ENCODE measurements around the gene COL26A1.
"Not testable (repeated sequence)": the region's sequence is repeated elsewhere in the genome, so short reads cannot be mapped to it uniquely, and the experiment has no call there.

Gene COL26A1

DNA sequence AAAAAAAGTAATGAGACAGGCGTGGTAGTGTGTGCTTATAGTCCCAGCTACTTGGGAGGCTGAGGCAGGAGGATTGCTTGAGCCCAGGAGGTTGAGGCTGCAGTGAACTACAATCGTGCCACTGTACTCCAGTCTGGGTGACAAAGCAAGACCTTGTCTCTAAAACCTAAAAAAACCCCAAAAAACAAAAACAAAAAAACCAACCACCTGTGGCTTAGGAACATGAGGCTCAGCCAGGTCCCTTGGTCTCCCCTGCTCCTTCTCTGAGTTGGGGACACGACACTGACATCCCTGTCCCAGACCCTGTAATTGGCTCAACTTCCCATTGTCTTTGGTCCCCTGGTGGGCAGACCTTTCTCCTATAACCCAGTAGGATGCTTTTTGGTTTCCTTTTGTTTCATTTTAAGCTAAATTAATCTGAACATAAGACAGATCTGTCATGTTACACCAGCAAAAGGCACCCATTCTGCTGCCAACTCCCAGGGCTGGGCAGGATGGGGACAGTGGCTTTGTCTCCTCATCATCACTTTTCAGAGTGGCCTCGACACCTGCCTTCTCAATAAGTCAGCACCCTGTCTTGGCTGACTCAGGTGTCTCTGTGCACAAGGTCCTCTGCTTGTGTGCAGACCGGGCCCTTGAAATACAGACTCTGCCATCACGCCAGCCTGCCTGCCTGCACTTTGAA lies 192.1 kb downstream of the COL26A1 start:
- no peak for DNase-seq (ENCODE audit: low read depth)

DNA sequence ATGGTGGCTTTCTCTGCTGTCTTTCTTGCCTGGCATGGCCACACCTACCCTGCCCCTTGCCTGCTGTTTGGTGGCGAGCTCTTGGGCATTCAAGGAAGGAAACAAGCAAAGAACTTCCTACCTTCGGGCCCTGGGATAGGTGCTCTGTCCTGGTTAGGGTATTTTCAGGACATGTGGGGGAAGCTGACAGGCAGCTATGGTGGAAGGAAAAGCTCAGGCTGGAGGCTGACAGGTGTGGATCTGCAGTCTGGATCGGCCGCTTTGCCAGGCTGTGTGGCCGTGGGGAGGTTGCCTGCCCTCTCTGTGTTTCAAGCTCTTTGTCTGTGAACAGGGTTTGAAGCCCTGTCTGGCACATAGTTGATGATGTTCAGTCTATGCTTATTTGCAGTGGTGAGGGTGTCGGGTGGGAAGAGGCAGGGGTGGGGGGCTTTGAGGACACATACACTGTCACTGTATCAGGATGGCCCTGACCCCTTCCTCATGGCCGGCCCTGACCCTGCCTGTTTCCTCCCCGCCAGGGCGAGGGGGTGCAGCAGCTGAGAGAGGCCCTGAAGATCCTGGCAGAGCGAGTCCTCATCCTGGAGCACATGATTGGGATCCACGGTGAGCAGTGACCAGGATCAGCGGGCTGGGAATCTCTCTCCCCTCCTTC lies 192.7 kb downstream of the COL26A1 start:
- DNase-seq (ENCODE audit: low read depth), result no peak

DNA sequence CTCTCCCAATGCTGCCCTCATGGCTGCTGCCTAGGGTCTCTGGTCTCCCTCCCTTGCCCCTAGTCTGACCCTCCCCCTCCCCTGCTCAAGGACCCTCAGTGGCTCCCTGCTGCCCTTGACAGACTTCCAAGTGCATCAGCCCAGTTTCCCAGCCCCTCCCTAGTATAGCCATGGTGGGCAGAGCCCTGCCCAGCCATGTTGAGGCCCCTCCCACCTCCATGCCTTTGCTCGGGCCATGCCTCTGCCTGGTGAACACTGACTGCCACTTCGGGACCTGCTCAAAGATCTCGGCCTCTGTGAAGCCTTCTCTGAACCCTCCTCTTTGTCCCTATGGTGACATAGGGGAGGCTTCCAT lies 193.2 kb downstream of the COL26A1 start:
- no peak for DNase-seq (ENCODE audit: low read depth)

DNA sequence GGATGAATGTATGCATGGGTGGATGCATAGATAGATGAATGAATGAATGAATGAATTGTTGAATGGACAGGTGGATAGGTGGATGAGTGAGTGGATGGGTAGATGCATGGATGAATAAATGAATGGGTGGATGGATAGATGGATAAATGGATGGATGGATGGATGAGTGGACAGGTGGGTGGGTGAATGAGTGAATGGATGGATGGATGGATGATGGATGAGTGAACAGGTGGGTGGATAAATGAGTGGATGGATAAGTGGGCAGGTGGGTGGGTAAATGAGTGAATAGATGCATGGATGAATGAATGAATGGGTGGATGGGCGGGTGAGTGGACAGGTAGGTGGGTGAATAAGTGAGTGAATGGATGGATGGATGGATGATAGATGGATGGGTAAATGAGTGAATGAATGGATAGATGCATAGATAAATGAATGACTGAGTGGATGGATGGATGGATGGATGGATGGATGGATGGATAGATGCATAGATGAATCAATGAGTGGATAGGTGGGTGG lies 193.8 kb downstream of the COL26A1 start:
- no peak for DNase-seq (ENCODE audit: low read depth)

DNA sequence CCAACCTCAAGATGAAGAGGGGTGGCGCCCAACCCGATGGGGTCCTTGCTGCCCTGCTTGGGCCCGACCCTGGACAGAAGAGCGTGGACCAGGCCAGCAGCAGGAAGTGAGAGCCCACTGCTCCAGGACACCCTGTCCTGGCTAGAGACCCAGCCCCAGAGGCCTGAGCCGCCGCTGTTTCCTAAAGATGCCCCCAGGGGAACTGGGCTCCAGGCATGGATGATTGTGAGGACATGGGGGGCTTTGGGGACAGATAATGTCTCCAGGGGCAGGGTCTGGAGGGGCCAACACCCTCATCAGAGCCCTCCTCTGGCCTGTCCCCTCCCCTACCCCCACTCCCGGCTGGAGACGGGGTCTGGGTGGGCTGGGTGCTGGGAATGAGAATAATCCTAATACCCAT lies 194.7 kb downstream of the COL26A1 start:
- no peak for DNase-seq (ENCODE audit: low read depth)

DNA sequence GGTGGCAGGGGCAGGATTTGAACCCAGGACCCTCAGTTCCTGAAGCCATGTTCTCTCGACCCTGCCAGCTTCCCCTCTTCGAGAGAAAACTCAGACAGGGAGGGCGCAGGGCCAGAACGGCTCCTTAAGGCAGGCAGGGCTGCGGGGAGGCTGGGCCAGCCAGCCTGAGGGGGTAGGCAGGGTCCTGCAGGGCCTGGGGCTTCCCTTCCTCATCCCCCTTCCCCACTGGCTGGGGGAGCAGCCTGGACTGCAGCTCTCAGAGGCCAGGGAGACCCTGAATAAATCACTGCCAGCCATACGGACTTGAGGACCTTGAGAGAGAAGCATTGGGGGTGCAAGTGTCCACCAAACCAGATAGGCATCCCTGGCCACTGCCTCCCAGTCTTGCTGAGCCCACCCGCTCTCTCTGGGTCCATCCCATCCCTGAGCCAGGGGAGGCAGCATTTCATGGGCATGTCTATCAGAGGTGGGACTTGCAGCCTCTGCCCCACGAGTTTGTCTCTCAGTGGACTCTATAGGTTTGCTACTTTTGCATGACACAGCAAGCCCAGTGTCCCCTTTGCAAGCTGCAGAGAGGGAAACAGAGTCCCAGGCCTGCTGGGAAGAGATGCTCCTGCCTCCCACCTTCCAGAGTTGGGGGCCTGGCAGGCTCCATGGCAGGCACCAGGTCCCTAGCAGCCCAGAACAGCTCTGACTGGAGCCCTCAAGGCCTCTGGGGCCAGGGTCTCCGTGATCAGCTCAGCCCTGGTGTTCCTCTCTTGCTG lies 195.5 kb downstream of the COL26A1 start:
- no peak for DNase-seq (ENCODE audit: low read depth)

DNA sequence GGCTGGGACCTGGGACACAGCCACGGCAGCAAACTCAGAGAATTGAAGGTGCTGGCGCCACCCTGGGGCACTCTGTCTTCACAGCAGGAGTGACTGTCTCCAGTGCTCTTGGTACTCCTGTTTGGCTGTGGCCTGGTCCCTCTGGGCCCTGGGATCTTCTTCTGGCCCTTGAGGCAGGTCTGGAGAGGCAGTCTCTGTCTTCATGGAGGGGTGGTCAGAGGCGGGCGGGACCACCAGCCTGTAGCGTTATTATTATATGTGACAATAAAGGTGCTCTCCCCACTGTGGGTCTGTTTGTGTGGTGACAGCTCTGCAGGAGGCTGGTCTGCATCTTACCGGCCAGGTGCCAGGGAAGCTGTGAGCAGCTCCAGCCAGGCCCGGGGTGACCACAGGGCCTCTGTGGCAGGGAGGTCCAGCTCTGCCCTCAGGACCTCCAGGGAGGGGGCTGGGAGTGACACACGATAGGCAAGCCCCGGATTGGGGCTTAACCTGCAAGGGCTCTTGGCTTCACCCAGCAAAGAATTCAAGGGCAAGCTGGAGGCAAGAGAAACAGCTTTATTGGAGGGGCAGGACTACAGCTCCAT lies 196.2 kb downstream of the COL26A1 start:
- no peak for DNase-seq (ENCODE audit: low read depth)

DNA sequence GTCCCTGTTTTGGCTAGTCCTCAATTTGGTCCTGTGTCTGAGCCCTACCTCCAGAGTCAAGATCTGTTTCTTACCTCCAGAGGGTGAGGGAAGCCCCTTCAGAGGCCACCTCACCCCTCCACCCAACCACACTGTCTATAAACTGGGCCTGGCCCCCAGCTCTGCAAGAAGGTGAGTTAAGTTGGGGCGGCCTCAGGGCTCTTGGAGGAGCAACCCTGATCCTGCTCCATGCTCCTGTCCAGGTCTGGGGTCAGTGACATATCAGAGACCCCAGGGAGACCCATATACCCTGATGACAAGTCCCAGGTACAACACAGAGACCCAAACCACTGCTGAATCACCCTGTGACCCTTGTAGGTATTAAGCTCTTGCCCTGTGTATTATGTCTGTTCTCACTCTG lies 196.9 kb downstream of the COL26A1 start:
- no peak for DNase-seq (ENCODE audit: low read depth)

DNA sequence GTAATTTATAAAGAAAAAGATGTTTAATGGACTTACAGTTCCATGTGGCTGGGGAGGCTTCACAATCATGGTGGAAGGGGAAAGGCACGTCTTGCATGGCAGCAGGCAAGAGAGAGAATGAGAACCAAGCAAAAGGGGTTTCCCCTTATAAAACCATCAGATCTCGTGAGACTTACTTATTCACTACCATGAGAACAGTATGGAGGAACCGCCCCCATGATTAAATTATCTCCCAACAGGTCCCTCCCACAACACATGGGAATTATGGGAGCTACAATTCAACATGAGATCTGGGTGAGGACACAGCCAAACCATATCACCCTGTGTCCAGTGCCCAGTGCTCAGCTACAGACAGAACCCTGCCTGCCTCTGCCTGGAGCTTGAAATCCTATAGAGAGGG lies 197.3 kb downstream of the COL26A1 start:
- DNase-seq (ENCODE audit: low read depth), result not testable (repeated sequence)

DNA sequence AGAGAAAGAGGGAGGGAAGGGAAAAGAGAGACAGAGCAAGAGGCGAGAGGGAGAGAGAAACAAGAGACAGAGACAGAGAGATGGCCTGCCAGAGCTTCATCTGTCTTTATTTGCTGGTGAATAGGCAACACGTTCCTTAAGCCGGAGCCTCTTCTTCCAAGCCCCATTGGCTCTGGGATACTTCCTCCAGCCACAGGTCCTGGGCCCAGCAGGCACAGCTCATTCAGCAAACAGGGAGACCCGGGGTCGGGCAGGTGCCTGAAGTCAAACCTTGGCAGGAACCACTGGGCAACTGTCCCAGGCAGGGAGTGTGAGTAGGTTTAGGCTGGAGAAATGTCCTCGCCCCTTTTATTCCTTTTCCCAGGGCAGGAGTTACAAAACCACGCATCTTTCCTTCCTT lies 198.2 kb downstream of the COL26A1 start:
- DNase-seq (ENCODE audit: low read depth), result no peak

DNA sequence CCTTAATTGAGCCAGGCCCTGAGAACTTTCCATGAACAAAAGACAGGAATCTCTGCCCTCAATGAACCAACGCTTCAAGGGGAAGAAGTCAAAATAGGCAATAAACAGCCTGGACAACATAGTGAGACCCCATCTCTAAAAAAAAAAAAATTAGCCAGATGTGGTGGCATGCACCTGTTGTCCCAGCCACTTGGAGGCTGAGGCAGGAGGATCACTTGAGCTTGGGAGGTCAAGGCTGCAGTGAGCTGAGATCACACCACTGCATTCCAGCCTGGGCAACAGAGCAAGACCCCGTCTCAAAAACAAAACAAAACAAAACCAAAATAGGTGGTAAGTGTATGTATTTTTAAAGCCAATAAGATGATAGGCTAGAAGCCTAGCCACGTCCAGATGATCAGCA lies 198.6 kb downstream of the COL26A1 start:
- not testable (repeated sequence) for DNase-seq (ENCODE audit: low read depth)

DNA sequence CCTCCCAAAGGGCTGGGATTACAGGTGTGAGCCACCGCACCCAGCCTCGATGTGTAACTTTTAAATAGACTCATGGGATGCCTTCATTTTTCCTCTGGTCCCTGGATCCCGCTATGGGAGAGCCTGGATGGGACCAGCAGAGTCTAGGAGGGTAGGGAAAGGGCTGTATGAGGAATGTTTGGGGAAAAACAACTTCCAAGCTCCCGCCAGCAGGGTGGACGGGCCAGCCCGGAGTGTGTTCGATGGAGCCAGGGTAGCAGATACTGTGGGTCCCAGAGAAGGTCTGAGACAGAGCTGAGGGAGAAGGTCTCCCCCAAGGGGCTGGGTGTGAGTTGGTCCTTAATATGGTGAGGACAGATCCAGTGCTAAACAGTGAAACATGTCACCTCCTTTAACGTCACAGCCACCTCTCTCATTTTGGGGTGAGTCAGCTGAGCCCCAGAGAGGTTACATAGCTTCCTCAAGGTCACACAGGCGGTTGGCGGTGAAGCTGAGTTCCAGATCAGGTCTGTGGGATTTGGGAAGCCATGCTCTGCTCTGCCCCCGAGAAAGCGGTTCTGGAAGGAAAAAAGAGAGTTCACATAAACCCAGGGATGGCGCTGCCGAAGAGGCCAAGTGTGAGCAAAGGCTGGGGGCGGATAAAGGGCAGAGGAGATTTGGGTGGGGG lies 200.0 kb downstream of the COL26A1 start:
- DNase-seq (ENCODE audit: low read depth), result no peak

DNA sequence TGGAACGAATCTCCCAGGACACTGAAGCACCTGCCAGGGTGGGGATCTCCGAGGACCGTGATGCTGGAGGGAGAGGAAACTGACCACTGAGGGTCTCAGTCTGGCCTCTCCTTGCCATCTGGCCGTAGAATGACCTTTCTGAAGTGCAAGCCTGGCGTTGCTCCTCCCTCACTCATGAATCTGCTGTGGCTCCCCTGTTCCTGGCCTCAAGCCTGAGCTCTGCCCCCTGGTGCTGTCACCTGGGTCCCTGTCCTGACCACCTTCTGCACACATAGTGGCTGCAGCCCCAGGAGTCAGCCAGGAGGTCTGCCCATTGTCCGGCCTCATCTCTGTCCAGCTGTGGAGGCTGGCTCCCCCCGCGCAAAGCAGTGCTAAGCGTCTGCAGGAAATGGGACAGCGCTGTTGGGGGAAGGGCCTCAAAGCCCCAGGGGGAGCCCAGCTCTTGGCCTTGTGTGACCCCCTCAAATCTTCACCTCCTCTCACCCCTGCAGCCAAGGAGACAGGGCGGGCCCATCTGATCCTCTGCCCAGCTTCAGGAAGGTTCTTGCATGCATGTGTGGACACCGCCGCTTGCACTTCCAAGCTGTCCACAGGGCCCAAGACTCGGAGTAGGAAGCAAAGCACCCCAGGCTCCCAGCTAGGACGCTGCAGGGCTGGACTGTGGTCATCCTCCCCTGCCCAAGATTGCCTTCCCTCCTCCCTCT lies 200.7 kb downstream of the COL26A1 start:
- DNase-seq (ENCODE audit: low read depth), result no peak

DNA sequence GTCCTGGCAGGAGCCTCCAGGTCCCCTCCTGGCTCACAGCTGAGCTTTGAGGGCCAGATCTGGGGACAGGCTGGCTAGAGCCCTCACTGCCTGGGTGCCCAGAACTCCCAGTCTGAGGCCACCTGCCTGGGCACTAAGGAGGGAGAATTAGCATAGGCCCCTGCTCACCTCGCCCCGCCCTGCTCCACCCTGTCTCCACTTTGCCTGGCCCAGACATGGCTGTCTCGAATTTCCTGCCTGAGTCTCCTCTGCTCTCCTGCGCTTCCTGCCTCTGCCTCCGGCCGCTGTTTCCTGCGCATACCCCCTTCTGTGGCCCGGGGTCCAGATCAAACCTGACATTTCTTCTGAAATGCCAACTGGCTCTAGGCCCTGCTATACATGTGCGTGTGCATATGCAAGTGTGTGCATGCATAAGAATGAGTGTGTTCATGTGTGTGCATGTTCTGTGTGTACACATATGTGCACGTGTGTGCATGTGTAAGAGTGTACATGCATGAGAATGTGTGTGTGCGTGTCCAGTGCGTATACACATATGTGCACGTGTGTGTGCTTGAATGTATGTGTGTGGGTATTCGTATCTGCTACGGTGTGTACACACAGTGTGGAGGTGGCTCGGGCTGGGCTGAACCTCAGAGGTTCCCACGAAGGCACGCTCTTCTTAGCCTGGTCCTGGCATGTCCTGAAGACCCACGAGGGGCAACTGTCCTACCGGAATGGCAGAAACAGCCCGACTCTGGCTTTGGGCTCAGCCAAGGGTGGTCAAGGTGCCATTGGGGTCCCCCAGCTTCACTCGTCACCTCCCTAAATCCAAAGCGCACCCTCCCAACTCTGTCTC lies 201.5 kb downstream of the COL26A1 start:
- no peak for DNase-seq (ENCODE audit: low read depth)

DNA sequence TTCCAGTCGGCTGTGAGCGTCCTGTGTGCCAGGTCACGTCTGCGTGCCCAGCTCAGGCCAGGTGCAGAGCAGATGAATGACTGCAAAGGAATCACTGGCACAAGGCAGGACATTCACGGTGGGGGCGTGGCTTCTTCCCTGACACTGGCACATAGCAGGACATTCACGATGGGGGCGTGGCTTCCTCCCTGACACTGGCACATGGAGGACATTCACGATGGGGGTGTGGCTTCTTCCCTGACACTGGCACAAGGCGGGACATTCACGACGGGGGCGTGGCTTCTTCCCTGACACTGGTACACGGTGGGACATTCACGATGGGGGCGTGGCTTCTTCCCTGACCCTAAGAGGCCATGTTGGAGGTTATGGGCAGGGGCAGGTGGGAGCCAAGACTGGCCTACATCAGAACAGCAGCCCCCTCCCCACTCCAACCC lies 202.1 kb downstream of the COL26A1 start:
- no peak for DNase-seq (ENCODE audit: low read depth)

DNA sequence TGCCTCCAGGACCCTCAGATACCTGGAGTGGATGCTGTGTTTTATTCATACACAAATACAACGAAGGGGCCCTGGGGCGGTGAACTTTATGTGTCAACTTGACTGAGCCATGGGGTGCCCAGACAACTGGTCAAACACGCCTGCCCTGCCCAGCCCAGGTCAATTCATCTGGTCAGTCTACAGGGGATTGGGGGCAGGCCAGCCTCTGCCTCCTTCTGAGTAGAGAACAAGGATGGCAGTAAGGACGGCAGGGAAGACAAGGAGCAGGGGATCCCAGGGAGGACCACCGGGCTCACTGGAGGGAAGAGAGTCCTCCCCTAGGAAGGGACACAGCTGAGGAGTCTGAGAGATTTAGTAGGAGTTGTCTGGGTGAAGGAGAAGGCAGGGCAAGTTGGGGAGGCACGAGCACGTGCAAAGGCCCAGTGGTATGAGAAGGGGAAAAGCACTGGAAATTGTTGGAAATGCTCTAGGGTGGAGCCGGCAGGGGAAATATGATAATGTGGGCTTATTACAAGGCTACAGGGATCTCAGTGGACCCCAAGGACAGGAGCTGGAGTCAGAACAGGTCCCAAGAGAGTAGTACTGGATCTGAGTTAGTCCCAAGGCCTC lies 203.0 kb downstream of the COL26A1 start:
- DNase-seq (ENCODE audit: low read depth), result no peak

DNA sequence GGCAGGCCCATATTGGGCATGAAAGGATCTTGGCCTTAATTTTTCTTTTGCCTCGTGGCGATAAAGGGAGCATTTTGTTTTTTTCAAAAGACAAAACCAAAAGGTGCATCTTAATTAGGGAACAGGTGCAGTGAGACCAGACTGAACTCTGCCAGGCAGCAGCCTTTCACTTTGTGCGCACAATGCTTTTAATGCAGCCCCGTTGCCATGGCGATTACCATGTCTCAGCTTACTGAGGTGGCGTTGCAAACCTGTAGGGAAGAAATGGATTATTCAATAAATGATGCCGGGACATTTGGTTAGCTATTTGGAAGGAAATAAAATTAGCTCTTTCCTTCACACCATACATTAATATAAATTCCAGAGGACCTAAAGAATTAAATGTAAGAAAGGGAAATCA lies 204.6 kb downstream of the COL26A1 start:
- no peak for DNase-seq (ENCODE audit: low read depth)

DNA sequence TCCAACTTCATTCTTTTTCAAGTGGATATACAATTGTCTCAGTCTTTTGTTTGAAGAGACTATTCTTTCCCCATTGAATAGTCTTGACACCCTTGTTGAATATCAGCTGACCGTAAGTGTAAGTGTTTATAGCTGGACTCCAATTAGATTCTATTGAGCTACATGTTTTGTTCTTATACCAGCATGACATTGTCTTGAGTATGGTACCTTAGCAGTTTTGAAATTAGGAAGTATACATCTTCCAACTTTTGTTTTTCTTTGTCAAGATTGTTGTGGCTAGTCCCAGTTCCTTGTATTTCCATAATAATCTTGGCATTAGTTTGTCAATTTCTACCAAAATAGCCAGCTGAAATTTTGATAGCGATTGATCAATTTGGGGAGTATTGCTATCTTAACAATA lies 209.5 kb downstream of the COL26A1 start:
- no peak for DNase-seq (ENCODE audit: low read depth)

DNA sequence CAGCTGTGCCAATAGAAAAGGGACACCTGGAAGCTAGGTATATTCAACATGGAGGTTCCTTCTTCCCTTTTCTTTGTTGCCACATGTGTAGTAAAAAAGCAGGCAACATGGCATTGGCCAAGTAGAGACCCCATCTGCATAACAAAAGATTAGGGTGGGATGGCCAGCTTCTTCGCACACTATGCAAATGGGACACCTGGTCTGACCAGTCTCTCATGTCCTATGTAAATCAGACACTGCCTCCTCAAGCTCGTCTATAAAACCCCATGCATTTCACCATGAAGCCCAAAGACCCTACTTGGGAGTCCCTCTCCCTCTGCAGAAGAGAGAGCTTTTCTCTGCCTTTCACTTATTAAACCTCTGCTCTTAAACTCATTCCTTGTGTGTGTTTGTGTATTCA lies 212.5 kb downstream of the COL26A1 start:
- DNase-seq (ENCODE audit: low read depth), result no peak

DNA sequence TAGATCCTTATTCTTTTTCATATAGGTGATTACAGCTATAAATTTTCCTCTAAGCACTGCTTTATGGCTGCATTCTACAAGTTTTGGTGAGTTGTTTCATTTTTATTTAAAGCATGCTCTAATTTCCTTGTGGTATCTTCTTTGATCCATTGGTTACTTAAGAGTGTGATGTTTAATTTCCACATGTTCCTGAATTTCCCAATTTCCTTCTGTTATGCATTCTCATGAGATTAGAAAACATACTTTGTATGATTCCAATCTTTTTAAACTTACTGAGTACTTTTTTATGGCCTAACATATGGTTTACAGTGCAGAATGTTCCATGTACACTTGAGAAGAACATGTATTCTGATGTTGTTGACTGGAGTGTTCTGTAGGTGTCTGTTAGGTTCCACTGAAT lies 213.0 kb downstream of the COL26A1 start:
- no peak for DNase-seq (ENCODE audit: low read depth)

Measured in HS-27A (cell line).